ENCODE data around the gene TRIM25. TPM values are rescaled to one million over a fixed set of nuclear protein-coding genes. Genes with fewer than 3 reads are reported as not detected.

TRIM25 gene
- total RNA-seq, 1 experiment from 2014 or later: 107 TPM

DNA sequence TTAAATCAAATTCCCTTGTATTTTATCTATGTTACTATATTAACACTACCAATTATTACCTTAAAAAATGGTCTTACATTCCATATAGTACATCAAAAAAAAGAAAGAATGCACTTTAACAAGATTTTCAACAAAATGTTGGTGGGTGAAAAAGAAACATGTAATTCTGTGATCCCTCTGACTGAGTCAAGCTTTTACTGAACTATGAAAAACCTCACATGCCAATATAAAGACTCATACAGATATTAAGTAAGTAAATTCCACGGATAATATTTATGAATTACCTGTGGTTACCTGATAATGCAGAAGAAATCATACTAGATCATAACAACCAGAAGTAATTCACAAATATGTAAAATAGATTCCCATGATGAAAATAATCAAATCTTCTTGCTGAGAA is 34.6 kb upstream of the TRIM25 start:
- Mint-ChIP-seq H3K4me3 (ENCODE audit: low read depth, unreplicated experiment) (no peak overlapping the region), H3K27me3 (ENCODE audit: unreplicated experiment) (no peaks in the 10 kb centered on the region), H3K36me3 (ENCODE audit: insufficient read depth, unreplicated experiment) (peaks cover 23% of the 10 kb centered on the region), H3K9me3 (ENCODE audit: low read depth, unreplicated experiment) (no peaks in the 10 kb centered on the region), H3K27ac (ENCODE audit: unreplicated experiment) (no peak overlapping the region), H3K4me1 (ENCODE audit: low read depth, unreplicated experiment) (no peaks in the 10 kb centered on the region)
- no peak for DNase-seq
- TF ChIP-seq CTCF (IDR thresholded peaks at IDR 0.05; ENCODE audit: unreplicated experiment): no peak
- intact Hi-C loops (cut with micrococcal nuclease; ENCODE audit: unreplicated experiment): no loop called here
- CTCF ChIA-PET: no interaction called here
- no TSS peak for BruUV-seq (replicated peaks)

DNA sequence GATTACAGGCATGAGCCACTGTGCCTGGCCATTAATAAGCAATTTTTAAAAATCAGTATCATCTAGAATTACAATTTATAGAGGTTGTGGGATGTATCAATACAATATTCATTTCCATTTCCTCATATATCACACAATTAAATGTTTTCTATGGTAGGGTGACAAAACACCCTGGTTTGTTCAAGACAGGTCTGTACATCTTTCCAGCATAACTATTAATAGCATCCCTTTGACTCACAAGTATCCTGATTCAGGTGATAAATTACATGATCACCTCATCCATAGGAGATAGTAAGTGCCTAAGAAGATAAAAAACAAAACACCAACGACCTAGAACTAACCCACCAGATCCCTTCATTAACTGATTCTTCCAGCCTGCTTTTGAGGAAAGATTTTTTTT is 33.9 kb upstream of the TRIM25 start:
- CTCF ChIA-PET: no interaction called here
- TF ChIP-seq CTCF (IDR thresholded peaks at IDR 0.05; ENCODE audit: unreplicated experiment): no peak
- Mint-ChIP-seq H3K4me3 (ENCODE audit: low read depth, unreplicated experiment) (no peak overlapping the region), H3K27ac (ENCODE audit: unreplicated experiment) (no peak overlapping the region), H3K36me3 (ENCODE audit: insufficient read depth, unreplicated experiment) (peaks cover 21% of the 10 kb centered on the region), H3K27me3 (ENCODE audit: unreplicated experiment) (no peaks in the 10 kb centered on the region), H3K9me3 (ENCODE audit: low read depth, unreplicated experiment) (no peaks in the 10 kb centered on the region), H3K4me1 (ENCODE audit: low read depth, unreplicated experiment) (no peaks in the 10 kb centered on the region)
- BruUV-seq (replicated peaks): no TSS peak
- intact Hi-C loops (cut with micrococcal nuclease; ENCODE audit: unreplicated experiment): no loop called here
- no peak for DNase-seq

DNA sequence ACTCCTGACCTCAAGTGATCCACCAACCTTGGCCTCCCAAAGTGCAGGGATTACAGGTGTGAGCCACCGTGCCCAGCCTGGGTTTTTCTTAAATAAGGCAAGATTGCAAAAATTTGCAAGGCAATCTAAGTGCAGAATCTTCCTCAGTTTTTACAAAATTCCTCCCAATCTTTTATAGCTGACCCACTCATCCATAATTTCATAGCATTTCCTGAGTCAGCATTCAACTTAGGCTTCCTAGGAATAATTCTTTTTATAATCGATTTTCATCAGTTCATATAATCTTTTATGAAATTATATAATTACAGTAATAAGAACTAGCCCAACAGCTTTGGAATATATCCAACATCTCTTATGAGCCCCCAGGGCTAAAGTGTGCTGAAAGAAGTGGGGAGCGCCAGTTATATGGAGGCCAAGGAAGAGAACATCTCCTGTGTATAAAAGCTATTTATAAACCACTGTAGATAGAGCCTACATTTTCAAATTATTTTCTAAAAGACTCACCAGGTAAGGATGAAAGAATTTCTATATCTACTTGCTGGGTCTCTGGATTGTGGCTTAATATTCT is 32.2 kb upstream of the TRIM25 start:
- H3K9me3 Mint-ChIP-seq (ENCODE audit: low read depth, unreplicated experiment): no peaks in the 10 kb centered on the region
- H3K27me3 Mint-ChIP-seq (ENCODE audit: unreplicated experiment): no peaks in the 10 kb centered on the region
- TF ChIP-seq CTCF (IDR thresholded peaks at IDR 0.05; ENCODE audit: unreplicated experiment): no peak
- DNase-seq: no peak
- H3K36me3 Mint-ChIP-seq (ENCODE audit: insufficient read depth, unreplicated experiment): peaks cover 27% of the 10 kb centered on the region
- CTCF ChIA-PET: no interaction called here
- no peaks in the 10 kb centered on the region for H3K4me1 Mint-ChIP-seq (ENCODE audit: low read depth, unreplicated experiment)
- H3K27ac Mint-ChIP-seq (ENCODE audit: unreplicated experiment): no peak overlapping the region
- intact Hi-C loops (cut with micrococcal nuclease; ENCODE audit: unreplicated experiment): no loop called here
- H3K4me3 Mint-ChIP-seq (ENCODE audit: low read depth, unreplicated experiment): no peak overlapping the region
- no TSS peak for BruUV-seq (replicated peaks)

DNA sequence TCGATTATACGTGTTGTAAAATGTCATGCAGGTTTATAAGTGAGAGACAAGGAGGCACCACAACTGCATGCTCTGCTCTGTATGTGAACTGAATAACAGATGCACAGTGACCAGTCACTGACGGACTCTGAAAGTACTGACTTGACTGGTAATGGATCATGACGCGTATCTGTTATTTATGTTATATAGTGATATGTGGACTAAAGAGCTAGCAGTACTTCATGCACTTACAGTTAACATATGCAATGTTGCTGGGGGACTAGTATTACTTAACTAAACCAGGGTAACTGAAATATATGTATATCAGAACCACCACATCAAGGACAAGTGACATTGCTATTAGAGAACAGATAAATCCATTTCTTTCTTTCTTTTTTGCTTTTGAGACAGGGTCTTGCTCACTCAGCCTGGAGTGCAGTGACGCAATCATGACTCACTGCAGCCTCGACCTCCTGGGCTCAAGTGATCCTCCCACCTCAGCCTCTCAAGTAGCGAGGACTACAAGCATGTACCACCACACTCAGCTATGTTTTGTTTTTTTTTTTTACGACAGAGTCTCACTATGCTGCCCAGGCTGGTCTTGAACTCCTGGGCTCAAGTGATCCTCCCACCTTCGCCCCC is 29.8 kb upstream of the TRIM25 start:
- Mint-ChIP-seq H3K4me3 (ENCODE audit: low read depth, unreplicated experiment) (no peak overlapping the region), H3K36me3 (ENCODE audit: insufficient read depth, unreplicated experiment) (peaks cover 22% of the 10 kb centered on the region), H3K9me3 (ENCODE audit: low read depth, unreplicated experiment) (no peaks in the 10 kb centered on the region), H3K27me3 (ENCODE audit: unreplicated experiment) (no peaks in the 10 kb centered on the region), H3K4me1 (ENCODE audit: low read depth, unreplicated experiment) (no peaks in the 10 kb centered on the region), H3K27ac (ENCODE audit: unreplicated experiment) (no peak overlapping the region)
- TF ChIP-seq CTCF (IDR thresholded peaks at IDR 0.05; ENCODE audit: unreplicated experiment): no peak
- DNase-seq: no peak
- CTCF ChIA-PET: no interaction called here
- no TSS peak for BruUV-seq (replicated peaks)
- intact Hi-C loops (cut with micrococcal nuclease; ENCODE audit: unreplicated experiment): no loop called here
